Stimulated activated CD8-positive, alpha-beta memory T cell treated with anti-CD3 and anti-CD28 coated beads, Interleukin-15, amount 100 ng/mL, for 24 hours (primary cell): Measurements from ENCODE around the gene NCK2.

Experiments used
- DNase-seq: peaks from one replicate; pipeline ENCODE4 v3.0.0-alpha.2; 2020; ENCODE audit warnings: low read depth

NCK2 gene

GRCh38 chr2:105777031-105777482, 32.3 kb downstream of the NCK2 start:
- no peak for DNase-seq

- DNase-seq = no peak
These were observed 32.9 kb downstream of the NCK2 start for GRCh38 chr2:105777506-105778055.

- no peak for DNase-seq
These were observed 33.4 kb downstream of the NCK2 start for GRCh38 chr2:105778080-105778607.

GRCh38 chr2:105779394-105779793, 34.7 kb downstream of the NCK2 start:
- no peak for DNase-seq

GRCh38 chr2:105780606-105781005, 35.9 kb downstream of the NCK2 start:
- DNase-seq = no peak

- no peak for DNase-seq
These were observed 36.7 kb downstream of the NCK2 start for GRCh38 chr2:105781274-105781978.

- no peak for DNase-seq
These were observed 37.4 kb downstream of the NCK2 start for GRCh38 chr2:105782123-105782522.

GRCh38 chr2:105782646-105783045, 37.9 kb downstream of the NCK2 start:
- no peak for DNase-seq

- DNase-seq = no peak
These were observed 38.5 kb downstream of the NCK2 start for GRCh38 chr2:105783151-105783738.

GRCh38 chr2:105783972-105784371, 39.3 kb downstream of the NCK2 start:
- DNase-seq = no peak

- DNase-seq = no peak
These were observed 39.9 kb downstream of the NCK2 start for GRCh38 chr2:105784589-105784988.

GRCh38 chr2:105785095-105785847, 40.6 kb downstream of the NCK2 start:
- no peak for DNase-seq

- no peak for DNase-seq
These were observed 41.8 kb downstream of the NCK2 start for GRCh38 chr2:105786231-105787230.

- no peak for DNase-seq
These were observed 42.9 kb downstream of the NCK2 start for GRCh38 chr2:105787376-105788318.

- DNase-seq = no peak
These were observed 44.1 kb downstream of the NCK2 start for GRCh38 chr2:105788670-105789290.

- DNase-seq = no peak
These were observed 45.2 kb downstream of the NCK2 start for GRCh38 chr2:105789745-105790460.

- DNase-seq = no peak
These were observed 45.9 kb downstream of the NCK2 start for GRCh38 chr2:105790461-105791149.

GRCh38 chr2:105791229-105791628, 46.5 kb downstream of the NCK2 start:
- DNase-seq = no peak
